K562 treated with DMSO at 1 percent for 4 hours (cell line): ENCODE measurements around the gene DNTT. TPM values are rescaled to one million over a fixed set of nuclear protein-coding genes. Genes with fewer than 3 reads are reported as not detected.

ENCODE experiments used
- total RNA-seq: library from RNA; unstranded; fragments of 300-600 nt; gene quantifications from 2 replicates; pipeline ENCODE4 v1.2.3, GENCODE V29; 2022; ENCODE audit not compliant: insufficient read depth

Gene DNTT
- total RNA-seq = not detected in 2 replicates

DNA sequence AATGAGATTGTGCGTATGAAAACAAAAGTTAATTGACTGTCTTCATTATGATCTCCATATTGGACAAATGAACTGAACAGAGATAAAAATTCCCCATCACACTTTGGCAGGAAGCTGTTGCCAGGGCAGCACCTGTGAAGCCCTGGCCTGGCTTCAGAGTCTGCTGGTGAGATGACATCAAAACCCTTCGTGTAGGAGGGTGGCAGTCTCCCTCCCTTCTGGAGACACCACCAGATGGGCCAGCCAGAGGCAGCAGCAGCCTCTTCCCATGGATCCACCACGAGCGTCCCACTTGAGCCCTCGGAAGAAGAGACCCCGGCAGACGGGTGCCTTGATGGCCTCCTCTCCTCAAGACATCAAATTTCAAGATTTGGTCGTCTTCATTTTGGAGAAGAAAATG is at the start of gene DNTT:
Gene DNTT, plus strand, starts transcription at position 205 of the 400 bp plus-strand sequence. Its CDS starts 64 bp downstream, at position 269.

GRCh38 chr10:96271016-96271815 is 33.0 kb upstream of the DNTT start, which contains the start of gene BLNK:
BLNK (minus strand) TSS chr10:96271569; CDS start chr10:96271398, 171 bp downstream.

DNA sequence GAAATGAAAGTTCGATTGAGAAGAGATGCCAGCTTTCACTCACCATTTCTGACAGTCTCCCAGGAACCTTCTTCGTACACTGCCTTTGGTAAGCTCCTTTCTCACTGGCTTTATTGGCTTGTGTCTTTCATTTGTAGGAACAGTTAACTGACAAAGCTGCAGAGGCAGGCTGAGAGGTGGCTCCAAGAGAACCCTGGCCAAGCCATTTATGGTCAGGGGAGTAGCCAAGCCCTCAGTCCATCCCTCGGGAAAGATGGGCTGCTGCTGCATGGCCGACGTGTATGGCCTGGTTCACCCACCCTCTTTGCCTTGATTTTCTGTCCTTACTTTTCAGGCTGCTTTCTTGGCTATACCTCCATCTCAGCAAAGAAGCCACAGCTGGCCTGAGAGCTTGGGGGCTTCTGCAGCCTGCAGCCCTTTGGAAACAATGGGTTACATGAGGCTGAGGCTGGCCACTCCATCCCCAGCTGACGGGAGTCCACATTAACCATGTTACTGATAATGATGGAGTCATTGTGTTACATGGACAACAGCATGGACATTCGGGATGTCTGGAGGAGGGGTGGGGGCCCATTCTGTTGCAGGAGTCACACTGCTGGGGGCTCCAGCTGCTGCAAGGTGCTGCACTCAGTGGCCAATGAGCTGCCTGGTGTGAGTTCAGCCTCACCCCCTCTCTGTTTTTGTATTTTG is 54.8 kb downstream of the DNTT start, which contains the start of gene OPALIN:
Gene OPALIN, minus strand, starts transcription at position 152 of the 690 bp plus-strand sequence. Its CDS starts 106 bp downstream, at position 46.

Other genes with a start within 250 kb of the DNTT start
- 6.8 and 7.2 TPM in 2 replicates for gene ZNF518A, start 174.1 kb upstream of the DNTT start, total RNA-seq
- gene BLNK, start 32.9 kb upstream of the DNTT start, total RNA-seq = not detected in 2 replicates
- not detected in 2 replicates for gene OPALIN, start 54.6 kb downstream of the DNTT start, total RNA-seq
- gene TLL2, start 209.5 kb downstream of the DNTT start, total RNA-seq = not detected in 2 replicates